Measurements from ENCODE around the gene NKAIN1.

The NKAIN1 gene

GRCh38 chr1:31199949-31200348, 39.7 kb downstream of the NKAIN1 start:
- H3K79me2 ChIP-seq (ENCODE audit: insufficient read depth, low read length) = no peaks in the 10 kb centered on the region
- H3K27me3 ChIP-seq (ENCODE audit: insufficient read depth, low read length, poor library complexity) = no peaks in the 10 kb centered on the region
- H3K4me3 ChIP-seq (ENCODE audit: low read depth in 1 of 2, low read length in 2 of 2) = no peak overlapping the region
- DNase-seq = no peak
- no peak overlapping the region for H3K27ac ChIP-seq (ENCODE audit: low read length)
- no peak overlapping the region for H3K9ac ChIP-seq (ENCODE audit: low read depth, low read length)
- H3K9me3 ChIP-seq (ENCODE audit: insufficient read depth, low read length, severe bottlenecking) = no peaks in the 10 kb centered on the region
- H2AFZ ChIP-seq (ENCODE audit: low read depth, low read length) = no peak overlapping the region
- no peaks in the 10 kb centered on the region for H3K36me3 ChIP-seq (ENCODE audit: insufficient read depth, low read length)
- no peak for TF ChIP-seq EZH2 (IDR thresholded peaks at IDR 0.05; ENCODE audit: borderline replicate concordance, low read depth, low read length, severe bottlenecking)
- TF ChIP-seq CTCF (IDR thresholded peaks at IDR 0.05; ENCODE audit: borderline replicate concordance, extremely low read depth, low read length, poor library complexity, severe bottlenecking) = no peak
- no peaks in the 10 kb centered on the region for H3K4me1 ChIP-seq (ENCODE audit: insufficient read depth, low read length)
- H4K20me1 ChIP-seq (ENCODE audit: insufficient read depth, low read length) = no peaks in the 10 kb centered on the region; the same call in 1 of the 2 replicates
- ATAC-seq (ENCODE audit: insufficient read depth, low read depth) = no peak
- no peak overlapping the region for H3K4me2 ChIP-seq (ENCODE audit: insufficient read depth, low read length)

GRCh38 chr1:31199236-31199790, 40.4 kb downstream of the NKAIN1 start:
- Histone ChIP-seq H3K4me3 (ENCODE audit: low read depth in 1 of 2, low read length in 2 of 2) (no peak overlapping the region), H3K9me3 (ENCODE audit: insufficient read depth, low read length, severe bottlenecking) (no peaks in the 10 kb centered on the region), H3K27ac (ENCODE audit: low read length) (no peak overlapping the region), H4K20me1 (ENCODE audit: insufficient read depth, low read length) (no peaks in the 10 kb centered on the region; the same call in 1 of the 2 replicates), H3K4me1 (ENCODE audit: insufficient read depth, low read length) (no peaks in the 10 kb centered on the region), H2AFZ (ENCODE audit: low read depth, low read length) (no peak overlapping the region), H3K27me3 (ENCODE audit: insufficient read depth, low read length, poor library complexity) (no peaks in the 10 kb centered on the region), H3K79me2 (ENCODE audit: insufficient read depth, low read length) (no peaks in the 10 kb centered on the region), H3K9ac (ENCODE audit: low read depth, low read length) (no peak overlapping the region), H3K4me2 (ENCODE audit: insufficient read depth, low read length) (no peak overlapping the region), H3K36me3 (ENCODE audit: insufficient read depth, low read length) (no peaks in the 10 kb centered on the region)
- no peak for ATAC-seq (ENCODE audit: insufficient read depth, low read depth)
- TF ChIP-seq EZH2 (IDR thresholded peaks at IDR 0.05; ENCODE audit: borderline replicate concordance, low read depth, low read length, severe bottlenecking) (no peak), CTCF (IDR thresholded peaks at IDR 0.05; ENCODE audit: borderline replicate concordance, extremely low read depth, low read length, poor library complexity, severe bottlenecking) (no peak)
- DNase-seq = no peak

GRCh38 chr1:31198600-31198999, 41.1 kb downstream of the NKAIN1 start:
- H3K4me3 ChIP-seq (ENCODE audit: low read depth in 1 of 2, low read length in 2 of 2) = no peak overlapping the region

More at GRCh38 chr1:31198600-31198999, 41.1 kb downstream of the NKAIN1 start:
- Histone ChIP-seq H4K20me1 (ENCODE audit: insufficient read depth, low read length) (no peaks in the 10 kb centered on the region; the same call in 1 of the 2 replicates), H3K27ac (ENCODE audit: low read length) (no peak overlapping the region), H3K4me2 (ENCODE audit: insufficient read depth, low read length) (no peak overlapping the region), H3K4me1 (ENCODE audit: insufficient read depth, low read length) (no peaks in the 10 kb centered on the region), H3K36me3 (ENCODE audit: insufficient read depth, low read length) (no peaks in the 10 kb centered on the region), H3K9me3 (ENCODE audit: insufficient read depth, low read length, severe bottlenecking) (no peaks in the 10 kb centered on the region), H3K9ac (ENCODE audit: low read depth, low read length) (no peak overlapping the region), H3K27me3 (ENCODE audit: insufficient read depth, low read length, poor library complexity) (no peaks in the 10 kb centered on the region), H3K79me2 (ENCODE audit: insufficient read depth, low read length) (no peaks in the 10 kb centered on the region), H2AFZ (ENCODE audit: low read depth, low read length) (no peak overlapping the region)
- no peak for DNase-seq
- no peak for ATAC-seq (ENCODE audit: insufficient read depth, low read depth)
- TF ChIP-seq EZH2 (IDR thresholded peaks at IDR 0.05; ENCODE audit: borderline replicate concordance, low read depth, low read length, severe bottlenecking) (no peak), CTCF (IDR thresholded peaks at IDR 0.05; ENCODE audit: borderline replicate concordance, extremely low read depth, low read length, poor library complexity, severe bottlenecking) (no peak)
